ENCODE measurements around the gene AHSP.

AHSP gene

DNA sequence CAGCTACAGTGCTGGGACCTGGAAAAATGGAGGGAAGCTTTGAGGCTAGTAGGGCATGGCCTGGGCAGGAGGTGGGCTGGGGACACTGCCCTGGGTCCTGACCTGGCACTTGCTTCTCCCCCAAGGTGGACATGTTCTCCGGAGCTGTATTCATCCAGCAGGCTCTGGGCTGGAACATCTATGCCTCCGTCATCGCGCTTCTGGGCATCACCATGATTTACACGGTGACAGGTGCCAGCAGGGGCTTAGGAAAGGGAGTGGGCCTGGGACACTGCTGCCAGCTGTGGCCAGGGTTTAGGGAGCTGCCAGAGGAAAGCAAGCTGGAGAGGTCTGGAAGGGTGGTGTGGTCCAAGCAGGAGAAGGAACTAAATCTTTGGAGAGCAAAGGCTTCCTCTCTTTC, 41.7 kb upstream of the AHSP start (continued):
- TF ChIP-seq KLF1 (tag by site-specific recombination; IDR thresholded peaks at IDR 0.05) (no peak), YY1 (tag by site-specific recombination; IDR thresholded peaks at IDR 0.05) (no peak), ZNF202 (tag by site-specific recombination; IDR thresholded peaks at IDR 0.05; ENCODE audit: borderline replicate concordance) (no peak), ZNF658 (tag by site-specific recombination; IDR thresholded peaks at IDR 0.05) (no peak), ZNF768 (tag by site-specific recombination; IDR thresholded peaks at IDR 0.05) (no peak)
- TF ChIP-seq, protein P1, sequence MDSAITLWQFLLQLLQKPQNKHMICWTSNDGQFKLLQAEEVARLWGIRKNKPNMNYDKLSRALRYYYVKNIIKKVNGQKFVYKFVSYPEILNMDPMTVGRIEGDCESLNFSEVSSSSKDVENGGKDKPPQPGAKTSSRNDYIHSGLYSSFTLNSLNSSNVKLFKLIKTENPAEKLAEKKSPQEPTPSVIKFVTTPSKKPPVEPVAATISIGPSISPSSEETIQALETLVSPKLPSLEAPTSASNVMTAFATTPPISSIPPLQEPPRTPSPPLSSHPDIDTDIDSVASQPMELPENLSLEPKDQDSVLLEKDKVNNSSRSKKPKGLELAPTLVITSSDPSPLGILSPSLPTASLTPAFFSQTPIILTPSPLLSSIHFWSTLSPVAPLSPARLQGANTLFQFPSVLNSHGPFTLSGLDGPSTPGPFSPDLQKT (IDR thresholded peaks at IDR 0.05; ENCODE audit: borderline replicate concordance, low read depth, low read length), result no peak

DNA sequence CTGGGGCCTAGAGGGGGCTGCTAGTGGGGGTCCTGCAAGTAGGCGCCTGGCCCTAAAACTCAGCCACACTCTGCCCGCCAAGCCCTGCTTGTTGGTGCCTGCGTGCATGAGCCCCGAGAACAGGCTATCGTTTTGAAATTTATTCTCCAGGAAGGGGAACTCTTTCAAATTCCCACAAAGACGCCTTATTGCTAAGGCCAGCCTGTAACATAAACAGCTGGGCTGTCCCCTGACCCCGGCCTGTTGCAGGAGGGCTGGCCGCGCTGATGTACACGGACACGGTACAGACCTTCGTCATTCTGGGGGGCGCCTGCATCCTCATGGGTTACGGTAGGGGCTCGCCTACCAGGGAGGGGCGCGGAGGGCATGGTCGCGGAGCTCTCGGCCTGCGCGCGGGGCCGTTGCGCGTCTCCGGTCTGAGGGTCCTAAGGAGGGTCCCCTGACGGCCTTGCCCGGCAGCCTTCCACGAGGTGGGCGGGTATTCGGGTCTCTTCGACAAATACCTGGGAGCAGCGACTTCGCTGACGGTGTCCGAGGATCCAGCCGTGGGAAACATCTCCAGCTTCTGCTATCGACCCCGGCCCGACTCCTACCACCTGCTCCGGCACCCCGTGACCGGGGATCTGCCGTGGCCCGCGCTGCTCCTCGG, 40.5 kb upstream of the AHSP start:
- no peak overlapping the region for H3K27ac ChIP-seq (ENCODE audit: extremely low read depth, low read depth, low read length)
- H3K4me3 ChIP-seq (ENCODE audit: low read depth, low read length), result peak overlapping the region; percentile 41
- H3K4me1 ChIP-seq (ENCODE audit: control insufficient read depth, insufficient read depth, low read length), result no peaks in the 10 kb centered on the region; the same call in 1 of the 2 replicates
- CTCF ChIA-PET, result interaction anchor here (0.6 kb wide), 1 partner anchor 206 kb away, joined by 3 read pairs; no protein-coding TSS in a partner anchor
- POLR2A ChIA-PET, result no interaction called here
- peaks cover 0 to 22% of the 10 kb centered on the region in 2 experiments; a peak in 1 of 3 replicates for H3K36me3 ChIP-seq (ENCODE audit: control insufficient read depth in 2 of 2, insufficient read depth in 1 of 2, low read length in 2 of 2)
- H3K9me3 ChIP-seq (ENCODE audit: control insufficient read depth, insufficient read depth, low read depth, low read length), result no peaks in the 10 kb centered on the region
- TF ChIP-seq, protein P2, sequence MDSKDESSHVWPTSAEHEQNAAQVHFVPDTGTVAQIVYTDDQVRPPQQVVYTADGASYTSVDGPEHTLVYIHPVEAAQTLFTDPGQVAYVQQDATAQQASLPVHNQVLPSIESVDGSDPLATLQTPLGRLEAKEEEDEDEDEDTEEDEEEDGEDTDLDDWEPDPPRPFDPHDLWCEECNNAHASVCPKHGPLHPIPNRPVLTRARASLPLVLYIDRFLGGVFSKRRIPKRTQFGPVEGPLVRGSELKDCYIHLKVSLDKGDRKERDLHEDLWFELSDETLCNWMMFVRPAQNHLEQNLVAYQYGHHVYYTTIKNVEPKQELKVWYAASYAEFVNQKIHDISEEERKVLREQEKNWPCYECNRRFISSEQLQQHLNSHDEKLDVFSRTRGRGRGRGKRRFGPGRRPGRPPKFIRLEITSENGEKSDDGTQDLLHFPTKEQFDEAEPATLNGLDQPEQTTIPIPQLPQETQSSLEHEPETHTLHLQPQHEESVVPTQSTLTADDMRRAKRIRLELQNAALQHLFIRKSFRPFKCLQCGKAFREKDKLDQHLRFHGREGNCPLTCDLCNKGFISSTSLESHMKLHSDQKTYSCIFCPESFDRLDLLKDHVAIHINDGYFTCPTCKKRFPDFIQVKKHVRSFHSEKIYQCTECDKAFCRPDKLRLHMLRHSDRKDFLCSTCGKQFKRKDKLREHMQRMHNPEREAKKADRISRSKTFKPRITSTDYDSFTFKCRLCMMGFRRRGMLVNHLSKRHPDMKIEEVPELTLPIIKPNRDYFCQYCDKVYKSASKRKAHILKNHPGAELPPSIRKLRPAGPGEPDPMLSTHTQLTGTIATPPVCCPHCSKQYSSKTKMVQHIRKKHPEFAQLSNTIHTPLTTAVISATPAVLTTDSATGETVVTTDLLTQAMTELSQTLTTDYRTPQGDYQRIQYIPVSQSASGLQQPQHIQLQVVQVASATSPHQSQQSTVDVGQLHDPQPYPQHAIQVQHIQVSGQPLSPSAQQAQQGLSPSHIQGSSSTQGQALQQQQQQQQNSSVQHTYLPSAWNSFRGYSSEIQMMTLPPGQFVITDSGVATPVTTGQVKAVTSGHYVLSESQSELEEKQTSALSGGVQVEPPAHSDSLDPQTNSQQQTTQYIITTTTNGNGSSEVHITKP (tag by site-specific recombination; IDR thresholded peaks at IDR 0.05), result no peak
- TF ChIP-seq ZNF555 (tag by site-specific recombination; conservative IDR thresholded peaks at IDR 0.05), result no peak
- no peak for TF ChIP-seq TCF7L2 (IDR thresholded peaks at IDR 0.05; ENCODE audit: borderline replicate concordance, low read depth, low read length)
- no peak for TF ChIP-seq ZIC2 (tag by site-specific recombination; IDR thresholded peaks at IDR 0.05)
- TF ChIP-seq, protein P3, sequence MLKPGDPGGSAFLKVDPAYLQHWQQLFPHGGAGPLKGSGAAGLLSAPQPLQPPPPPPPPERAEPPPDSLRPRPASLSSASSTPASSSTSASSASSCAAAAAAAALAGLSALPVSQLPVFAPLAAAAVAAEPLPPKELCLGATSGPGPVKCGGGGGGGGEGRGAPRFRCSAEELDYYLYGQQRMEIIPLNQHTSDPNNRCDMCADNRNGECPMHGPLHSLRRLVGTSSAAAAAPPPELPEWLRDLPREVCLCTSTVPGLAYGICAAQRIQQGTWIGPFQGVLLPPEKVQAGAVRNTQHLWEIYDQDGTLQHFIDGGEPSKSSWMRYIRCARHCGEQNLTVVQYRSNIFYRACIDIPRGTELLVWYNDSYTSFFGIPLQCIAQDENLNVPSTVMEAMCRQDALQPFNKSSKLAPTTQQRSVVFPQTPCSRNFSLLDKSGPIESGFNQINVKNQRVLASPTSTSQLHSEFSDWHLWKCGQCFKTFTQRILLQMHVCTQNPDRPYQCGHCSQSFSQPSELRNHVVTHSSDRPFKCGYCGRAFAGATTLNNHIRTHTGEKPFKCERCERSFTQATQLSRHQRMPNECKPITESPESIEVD (tag by site-specific recombination; IDR thresholded peaks at IDR 0.05), result no peak
- TF ChIP-seq ZNF624 (tag by site-specific recombination; IDR thresholded peaks at IDR 0.05), result no peak
- no peak for TF ChIP-seq ZNF777 (tag by site-specific recombination; IDR thresholded peaks at IDR 0.05; ENCODE audit: borderline replicate concordance)
- no peak for TF ChIP-seq ZNF132 (tag by site-specific recombination; IDR thresholded peaks at IDR 0.05; ENCODE audit: borderline replicate concordance)
- TF ChIP-seq, protein P4, sequence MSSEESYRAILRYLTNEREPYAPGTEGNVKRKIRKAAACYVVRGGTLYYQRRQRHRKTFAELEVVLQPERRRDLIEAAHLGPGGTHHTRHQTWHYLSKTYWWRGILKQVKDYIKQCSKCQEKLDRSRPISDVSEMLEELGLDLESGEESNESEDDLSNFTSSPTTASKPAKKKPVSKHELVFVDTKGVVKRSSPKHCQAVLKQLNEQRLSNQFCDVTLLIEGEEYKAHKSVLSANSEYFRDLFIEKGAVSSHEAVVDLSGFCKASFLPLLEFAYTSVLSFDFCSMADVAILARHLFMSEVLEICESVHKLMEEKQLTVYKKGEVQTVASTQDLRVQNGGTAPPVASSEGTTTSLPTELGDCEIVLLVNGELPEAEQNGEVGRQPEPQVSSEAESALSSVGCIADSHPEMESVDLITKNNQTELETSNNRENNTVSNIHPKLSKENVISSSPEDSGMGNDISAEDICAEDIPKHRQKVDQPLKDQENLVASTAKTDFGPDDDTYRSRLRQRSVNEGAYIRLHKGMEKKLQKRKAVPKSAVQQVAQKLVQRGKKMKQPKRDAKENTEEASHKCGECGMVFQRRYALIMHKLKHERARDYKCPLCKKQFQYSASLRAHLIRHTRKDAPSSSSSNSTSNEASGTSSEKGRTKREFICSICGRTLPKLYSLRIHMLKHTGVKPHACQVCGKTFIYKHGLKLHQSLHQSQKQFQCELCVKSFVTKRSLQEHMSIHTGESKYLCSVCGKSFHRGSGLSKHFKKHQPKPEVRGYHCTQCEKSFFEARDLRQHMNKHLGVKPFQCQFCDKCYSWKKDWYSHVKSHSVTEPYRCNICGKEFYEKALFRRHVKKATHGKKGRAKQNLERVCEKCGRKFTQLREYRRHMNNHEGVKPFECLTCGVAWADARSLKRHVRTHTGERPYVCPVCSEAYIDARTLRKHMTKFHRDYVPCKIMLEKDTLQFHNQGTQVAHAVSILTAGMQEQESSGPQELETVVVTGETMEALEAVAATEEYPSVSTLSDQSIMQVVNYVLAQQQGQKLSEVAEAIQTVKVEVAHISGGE (tag by site-specific recombination; conservative IDR thresholded peaks at IDR 0.05; ENCODE audit: low read depth), result no peak
- TF ChIP-seq, protein P5, sequence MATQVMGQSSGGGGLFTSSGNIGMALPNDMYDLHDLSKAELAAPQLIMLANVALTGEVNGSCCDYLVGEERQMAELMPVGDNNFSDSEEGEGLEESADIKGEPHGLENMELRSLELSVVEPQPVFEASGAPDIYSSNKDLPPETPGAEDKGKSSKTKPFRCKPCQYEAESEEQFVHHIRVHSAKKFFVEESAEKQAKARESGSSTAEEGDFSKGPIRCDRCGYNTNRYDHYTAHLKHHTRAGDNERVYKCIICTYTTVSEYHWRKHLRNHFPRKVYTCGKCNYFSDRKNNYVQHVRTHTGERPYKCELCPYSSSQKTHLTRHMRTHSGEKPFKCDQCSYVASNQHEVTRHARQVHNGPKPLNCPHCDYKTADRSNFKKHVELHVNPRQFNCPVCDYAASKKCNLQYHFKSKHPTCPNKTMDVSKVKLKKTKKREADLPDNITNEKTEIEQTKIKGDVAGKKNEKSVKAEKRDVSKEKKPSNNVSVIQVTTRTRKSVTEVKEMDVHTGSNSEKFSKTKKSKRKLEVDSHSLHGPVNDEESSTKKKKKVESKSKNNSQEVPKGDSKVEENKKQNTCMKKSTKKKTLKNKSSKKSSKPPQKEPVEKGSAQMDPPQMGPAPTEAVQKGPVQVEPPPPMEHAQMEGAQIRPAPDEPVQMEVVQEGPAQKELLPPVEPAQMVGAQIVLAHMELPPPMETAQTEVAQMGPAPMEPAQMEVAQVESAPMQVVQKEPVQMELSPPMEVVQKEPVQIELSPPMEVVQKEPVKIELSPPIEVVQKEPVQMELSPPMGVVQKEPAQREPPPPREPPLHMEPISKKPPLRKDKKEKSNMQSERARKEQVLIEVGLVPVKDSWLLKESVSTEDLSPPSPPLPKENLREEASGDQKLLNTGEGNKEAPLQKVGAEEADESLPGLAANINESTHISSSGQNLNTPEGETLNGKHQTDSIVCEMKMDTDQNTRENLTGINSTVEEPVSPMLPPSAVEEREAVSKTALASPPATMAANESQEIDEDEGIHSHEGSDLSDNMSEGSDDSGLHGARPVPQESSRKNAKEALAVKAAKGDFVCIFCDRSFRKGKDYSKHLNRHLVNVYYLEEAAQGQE (tag by site-specific recombination; IDR thresholded peaks at IDR 0.05), result no peak
- no peak for TF ChIP-seq IKZF3 (tag by site-specific recombination; IDR thresholded peaks at IDR 0.05)
- no peak for TF ChIP-seq GLI2 (tag by site-specific recombination; IDR thresholded peaks at IDR 0.05; ENCODE audit: borderline replicate concordance, low read depth)
- no peak for TF ChIP-seq ZNF146 (tag by site-specific recombination; IDR thresholded peaks at IDR 0.05)
- TF ChIP-seq, protein P6, sequence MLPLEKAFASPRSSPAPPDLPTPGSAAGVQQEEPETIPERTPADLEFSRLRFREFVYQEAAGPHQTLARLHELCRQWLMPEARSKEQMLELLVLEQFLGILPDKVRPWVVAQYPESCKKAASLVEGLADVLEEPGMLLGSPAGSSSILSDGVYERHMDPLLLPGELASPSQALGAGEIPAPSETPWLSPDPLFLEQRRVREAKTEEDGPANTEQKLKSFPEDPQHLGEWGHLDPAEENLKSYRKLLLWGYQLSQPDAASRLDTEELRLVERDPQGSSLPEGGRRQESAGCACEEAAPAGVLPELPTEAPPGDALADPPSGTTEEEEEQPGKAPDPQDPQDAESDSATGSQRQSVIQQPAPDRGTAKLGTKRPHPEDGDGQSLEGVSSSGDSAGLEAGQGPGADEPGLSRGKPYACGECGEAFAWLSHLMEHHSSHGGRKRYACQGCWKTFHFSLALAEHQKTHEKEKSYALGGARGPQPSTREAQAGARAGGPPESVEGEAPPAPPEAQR (tag by site-specific recombination; IDR thresholded peaks at IDR 0.05), result no peak
- TF ChIP-seq ZNF621 (tag by site-specific recombination; IDR thresholded peaks at IDR 0.05), result no peak
